Loucy (cell line): ENCODE measurements around the gene LRRN2.

ENCODE experiments used
- H2AFZ ChIP-seq: fragments of 200-600 bp; sonication (generic); 2 replicates; pipeline ENCODE4 v1.6.0; 2016; ENCODE audit warnings: antibody characterized with exemption, mild to moderate bottlenecking, low read length, moderate library complexity
- H3F3A ChIP-seq: fragments of 200-600 bp; 2 replicates; pipeline ENCODE4 v1.6.0; 2016; ENCODE audit warnings: antibody characterized with exemption, low read depth, mild to moderate bottlenecking
- H3K27me3 ChIP-seq: fragments of 200-600 bp; sonication (generic); 2 replicates; pipeline ENCODE4 v1.6.1; 2014; ENCODE audit warnings: low read length, mild to moderate bottlenecking; ENCODE audit not compliant: insufficient read depth, poor library complexity, severe bottlenecking
- H3K36me3 ChIP-seq: fragments of 200-600 bp; sonication (generic); 2 replicates; pipeline ENCODE4 v1.6.1; 2016; ENCODE audit warnings: low read length; ENCODE audit not compliant: insufficient read depth
- H3K4me1 ChIP-seq: fragments of 200-600 bp; sonication (generic); 2 replicates; pipeline ENCODE4 v1.5.1; 2014; ENCODE audit warnings: low read length, mild to moderate bottlenecking; ENCODE audit not compliant: insufficient read depth, poor library complexity, severe bottlenecking
- H3K4me2 ChIP-seq: fragments of 200-600 bp; sonication (generic); 2 replicates; pipeline ENCODE4 v1.6.0; 2014; ENCODE audit warnings: antibody characterized with exemption, low read length, low read depth, mild to moderate bottlenecking; ENCODE audit not compliant: poor library complexity, severe bottlenecking
- H3K4me3 ChIP-seq: fragments of 200-600 bp; sonication (generic); 2 replicates; pipeline ENCODE4 v1.5.1; 2014; ENCODE audit warnings: low read length, mild to moderate bottlenecking, mixed read lengths; ENCODE audit not compliant: poor library complexity, severe bottlenecking
- H3K79me2 ChIP-seq: fragments of 200-600 bp; sonication (generic); 2 replicates; pipeline ENCODE4 v1.6.1; 2014; ENCODE audit warnings: low read length; ENCODE audit not compliant: insufficient read depth
- H3K9ac ChIP-seq: fragments of 200-600 bp; sonication (generic); 2 replicates; pipeline ENCODE4 v1.6.0; 2014; ENCODE audit warnings: mild to moderate bottlenecking, low read depth, low read length, moderate library complexity; ENCODE audit not compliant: poor library complexity, severe bottlenecking
- H3K9me2 ChIP-seq: fragments of 200-600 bp; sonication (generic); replicated peaks from 2 replicates; pipeline ENCODE4 v1.6.1; 2016; ENCODE audit warnings: low read depth, low read length, mixed read lengths
- H3K9me3 ChIP-seq: fragments of 200-600 bp; sonication (generic); 2 replicates; pipeline ENCODE4 v1.6.1; 2014; ENCODE audit warnings: mild to moderate bottlenecking, antibody characterized with exemption, low read length, low read depth; ENCODE audit not compliant: insufficient read depth
- H4K20me1 ChIP-seq: fragments of 200-600 bp; sonication (generic); 2 replicates; pipeline ENCODE4 v1.6.0; 2014; ENCODE audit warnings: antibody characterized with exemption, low read length, mild to moderate bottlenecking; ENCODE audit not compliant: insufficient read depth, poor library complexity, severe bottlenecking
- CTCF ChIP-seq: fragments of 200-600 bp; sonication (generic); conservative IDR thresholded peaks from 2 replicates; pipeline ENCODE4 v1.5.1; 2014; ENCODE audit warnings: mild to moderate bottlenecking, antibody characterized with exemption, low read length
- EZH2phosphoT487 ChIP-seq: fragments of 200-600 bp; IDR thresholded peaks from 2 replicates; pipeline ENCODE4 v1.6.1; 2018; ENCODE audit warnings: antibody characterized with exemption, mild to moderate bottlenecking, moderate library complexity, borderline replicate concordance

Gene LRRN2

GRCh38 chr1:204659056-204659455, 26.5 kb downstream of the LRRN2 start:
- Histone ChIP-seq H3K79me2 (no peaks in the 10 kb centered on the region), H3K36me3 (no peaks in the 10 kb centered on the region), H3K4me1 (no peaks in the 10 kb centered on the region), H4K20me1 (no peaks in the 10 kb centered on the region), H3K9ac (no peak overlapping the region), H3F3A (no peaks in the 10 kb centered on the region), H3K9me2 (no peaks in the 10 kb centered on the region), H3K27me3 (no peaks in the 10 kb centered on the region), H3K4me3 (no peak overlapping the region), H2AFZ (no peak overlapping the region), H3K4me2 (no peak overlapping the region), H3K9me3 (no peaks in the 10 kb centered on the region)
- no peak for TF ChIP-seq CTCF
- no peak for TF ChIP-seq EZH2phosphoT487

- no peaks in the 10 kb centered on the region for H3K4me1 ChIP-seq
- no peaks in the 10 kb centered on the region for H4K20me1 ChIP-seq
- no peaks in the 10 kb centered on the region for H3K79me2 ChIP-seq
- H3K9me3 ChIP-seq = no peaks in the 10 kb centered on the region
- no peak for TF ChIP-seq EZH2phosphoT487
- no peak for TF ChIP-seq CTCF
- no peaks in the 10 kb centered on the region for H3K9me2 ChIP-seq
- no peak overlapping the region for H3K4me3 ChIP-seq
- H3K4me2 ChIP-seq = no peak overlapping the region
- H2AFZ ChIP-seq = no peak overlapping the region
- H3F3A ChIP-seq = no peaks in the 10 kb centered on the region
- no peaks in the 10 kb centered on the region for H3K36me3 ChIP-seq
- H3K9ac ChIP-seq = no peak overlapping the region
- H3K27me3 ChIP-seq = no peaks in the 10 kb centered on the region
These were observed 27.2 kb downstream of the LRRN2 start for GRCh38 chr1:204658295-204658694.

DNA sequence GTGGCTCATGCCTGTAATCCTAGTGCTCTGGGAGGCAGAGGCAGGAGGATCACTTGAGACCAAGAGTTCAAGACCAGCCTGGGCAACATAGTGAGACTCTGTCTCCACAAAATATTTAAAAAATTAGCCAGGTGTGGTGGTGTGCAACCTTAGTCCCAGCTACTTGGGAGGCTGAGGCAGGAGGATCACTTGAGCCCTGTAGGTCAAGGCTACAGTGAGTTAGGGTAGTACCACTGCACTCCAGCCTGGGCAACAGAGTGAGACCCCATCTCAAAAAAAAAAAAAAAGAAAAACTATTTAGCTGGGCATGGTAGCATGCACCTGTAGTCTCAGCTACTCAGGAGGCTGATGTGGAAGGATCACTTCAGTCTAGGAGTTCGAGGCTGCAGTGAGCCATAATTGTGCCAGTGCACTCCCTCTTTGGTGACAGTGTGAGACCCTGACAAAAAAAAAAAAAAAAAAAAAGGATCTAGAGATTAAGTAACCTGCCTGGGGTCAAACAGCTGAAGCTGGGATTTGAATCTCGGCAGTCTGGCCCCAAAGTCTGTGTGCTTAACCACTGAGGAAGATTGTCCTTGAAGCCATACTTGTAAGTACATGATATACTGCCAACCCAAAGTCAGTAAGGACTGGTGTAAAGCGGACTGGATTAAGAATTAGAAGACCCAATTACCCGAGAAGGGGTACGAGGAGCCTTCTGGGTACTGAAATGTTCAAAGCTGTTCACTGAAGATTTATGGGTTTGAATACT, 31.8 kb downstream of the LRRN2 start:
- Histone ChIP-seq H4K20me1 (no peaks in the 10 kb centered on the region), H3K4me1 (no peaks in the 10 kb centered on the region), H3K9ac (no peak overlapping the region), H2AFZ (no peak overlapping the region), H3K36me3 (no peaks in the 10 kb centered on the region), H3K27me3 (no peaks in the 10 kb centered on the region), H3K9me3 (no peaks in the 10 kb centered on the region), H3K9me2 (no peaks in the 10 kb centered on the region), H3K79me2 (no peaks in the 10 kb centered on the region), H3F3A (no peaks in the 10 kb centered on the region), H3K4me3 (no peak overlapping the region), H3K4me2 (no peak overlapping the region)
- no peak for TF ChIP-seq CTCF
- no peak for TF ChIP-seq EZH2phosphoT487
